GM13977 (cell line): ENCODE data around the gene CACNA1C.

ENCODE experiments used
- DNase-seq: peaks from one replicate; pipeline ENCODE4 v3.0.0; 2012; ENCODE audit warnings: low spot score
- CTCF ChIP-seq: IDR thresholded peaks from 2 replicates; pipeline ENCODE4 v1.5.1; 2012; ENCODE audit warnings: mild to moderate bottlenecking, control low read depth; ENCODE audit not compliant: insufficient read depth; ENCODE audit errors: extremely low read depth, missing control alignments
- in situ Hi-C: fragments of 300-500 bp; cut with MboI; formaldehyde crosslinking; loops from one replicate; pipeline ENCODE4 v1.12.0; 2022; ENCODE audit warnings: low sequenced_read_pairs, low pct_unique_long_range_greater_than_20kb, mixed read lengths, inconsistent platforms; ENCODE audit not compliant: unreplicated experiment

The CACNA1C gene

DNA sequence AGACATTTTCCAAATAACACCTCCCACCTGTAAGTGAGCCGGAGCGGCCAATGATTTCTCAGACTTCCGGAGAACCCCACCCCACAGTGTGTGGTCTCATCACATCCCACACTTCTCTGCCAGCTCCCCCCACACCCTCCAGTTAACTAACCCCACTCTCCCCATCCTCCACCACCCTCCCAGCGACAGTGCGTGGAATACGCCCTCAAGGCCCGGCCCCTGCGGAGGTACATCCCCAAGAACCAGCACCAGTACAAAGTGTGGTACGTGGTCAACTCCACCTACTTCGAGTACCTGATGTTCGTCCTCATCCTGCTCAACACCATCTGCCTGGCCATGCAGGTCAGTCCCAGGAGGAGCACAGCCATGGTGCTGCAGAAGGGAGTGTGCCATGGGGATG lies 557.6 kb downstream of the CACNA1C start:
- DNase-seq, result no peak
- in situ Hi-C loops, result no loop called here
- TF ChIP-seq CTCF, result no peak

DNA sequence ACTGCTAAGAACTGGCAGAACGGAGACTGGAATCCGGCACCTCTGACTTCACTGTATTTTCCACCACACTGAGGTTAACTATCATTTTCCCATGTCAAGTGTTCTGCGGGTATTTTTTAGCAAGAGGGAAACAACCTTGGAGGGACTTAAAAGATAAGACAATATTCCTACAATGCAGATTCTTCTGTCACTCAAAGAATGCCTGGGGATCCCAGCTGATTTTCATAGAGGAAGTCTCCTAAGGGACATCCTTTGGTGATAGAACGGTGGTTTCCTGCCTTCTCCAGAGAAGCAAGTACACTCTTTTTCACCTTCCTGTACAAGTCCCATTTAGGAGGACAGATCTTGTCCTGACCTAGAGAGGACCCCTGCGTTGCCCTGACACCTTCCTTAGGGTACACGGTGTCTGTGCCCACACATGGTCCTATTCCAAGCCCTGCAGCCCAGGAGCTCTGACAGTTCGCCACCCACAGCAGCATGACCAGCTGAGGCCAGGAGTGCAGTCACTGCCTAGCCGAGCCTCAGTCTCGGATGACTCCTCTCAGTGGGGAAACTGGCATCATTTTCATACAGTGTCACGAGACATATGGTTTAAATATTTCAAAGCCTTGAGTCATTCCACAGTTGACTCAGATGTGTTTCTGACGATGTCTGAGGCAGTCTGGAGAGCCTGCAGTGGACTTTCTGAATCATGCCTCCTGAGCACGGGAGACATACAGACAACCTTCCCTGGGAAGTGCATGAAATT lies 560.7 kb downstream of the CACNA1C start:
- TF ChIP-seq CTCF, result no peak
- DNase-seq, result no peak
- in situ Hi-C loops, result no loop called here

DNA sequence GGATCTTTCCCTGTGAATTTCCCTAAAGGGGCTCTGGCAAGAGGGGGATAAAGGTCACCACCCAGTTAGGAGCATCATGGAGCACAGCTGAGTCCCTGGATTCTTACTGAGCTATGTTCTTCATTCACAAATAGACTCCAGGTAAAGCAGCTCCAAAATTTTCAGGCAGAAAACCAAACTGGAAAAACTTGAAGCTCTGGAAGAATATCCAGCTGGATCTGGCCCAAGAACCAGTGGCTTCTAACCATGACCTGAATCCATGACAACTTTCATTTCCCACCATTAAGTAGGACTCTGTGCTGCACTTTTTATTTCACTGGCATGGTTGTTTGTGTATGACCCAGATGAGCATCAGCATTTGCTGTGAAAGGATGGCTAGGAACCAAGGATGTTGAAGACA lies 561.6 kb downstream of the CACNA1C start:
- TF ChIP-seq CTCF, result no peak
- no peak for DNase-seq

GRCh38 chr12:2615665-2616402 lies 563.0 kb downstream of the CACNA1C start:
- DNase-seq, result no peak
- in situ Hi-C loops, result no loop called here
- TF ChIP-seq CTCF, result no peak

More for the DNA sequence above, 561.6 kb downstream of the CACNA1C start:
- in situ Hi-C loops, result no loop called here

DNA sequence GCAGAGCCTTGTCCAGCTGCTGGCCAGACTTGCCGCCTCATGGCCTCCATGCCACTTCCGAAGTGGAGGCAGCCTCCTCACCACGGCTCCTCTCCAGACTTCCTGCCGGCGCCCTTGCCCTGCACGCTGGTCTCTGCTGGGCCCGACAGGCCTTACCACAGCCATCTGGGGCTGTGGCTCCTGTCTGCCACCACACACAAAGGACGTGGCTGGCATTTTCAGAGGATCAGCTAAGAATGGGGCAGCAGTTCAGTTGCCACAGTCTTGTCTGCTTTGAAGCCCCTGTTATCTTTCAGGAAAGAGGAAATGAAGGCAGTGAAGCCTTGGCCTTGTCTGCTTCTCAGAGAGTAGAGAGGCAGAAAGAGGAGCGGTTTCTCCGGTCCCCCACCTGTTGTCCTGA lies 564.0 kb downstream of the CACNA1C start:
- in situ Hi-C loops, result no loop called here
- no peak for TF ChIP-seq CTCF
- no peak for DNase-seq

DNA sequence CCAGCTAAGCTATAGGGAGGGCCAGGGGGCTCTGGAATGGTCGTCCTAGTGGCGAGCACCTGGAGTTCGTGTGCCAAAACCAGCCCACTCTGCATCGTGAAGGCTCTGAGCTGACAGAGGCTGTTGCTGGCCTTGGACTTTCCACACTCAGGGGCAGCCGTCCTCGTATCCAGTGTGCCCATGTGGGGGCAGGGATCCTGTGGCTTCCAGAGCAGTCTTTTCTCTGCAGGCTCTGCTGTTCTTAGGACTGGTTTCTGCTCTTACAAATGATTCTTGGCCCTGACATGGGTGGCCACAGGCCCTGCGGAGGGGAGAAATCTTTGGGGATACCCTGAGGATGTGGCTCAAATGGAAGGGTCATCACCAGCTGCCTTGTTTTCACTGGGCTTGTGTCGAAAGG lies 564.6 kb downstream of the CACNA1C start:
- no peak for TF ChIP-seq CTCF
- no peak for DNase-seq
- in situ Hi-C loops, result no loop called here
